Progenitor cell of endocrine pancreas (in vitro differentiated cells): ENCODE measurements around the gene LDLRAD4. TPM values are rescaled to one million over a fixed set of nuclear protein-coding genes. Genes with fewer than 3 reads are reported as not detected.

Source experiments
- DNase-seq: peaks from one replicate; pipeline ENCODE4 v3.0.0; 2021; ENCODE audit warnings: low spot score; ENCODE audit not compliant: unreplicated experiment
- H3K27ac Mint-ChIP-seq: 2 replicates; pipeline ENCODE4 v1.8.0; 2021; ENCODE audit warnings: mild to moderate bottlenecking, moderate library complexity, mixed read lengths
- H3K27me3 Mint-ChIP-seq: 2 replicates; pipeline ENCODE4 v1.8.0; 2021; ENCODE audit warnings: mixed read lengths
- H3K36me3 Mint-ChIP-seq: 2 replicates; pipeline ENCODE4 v1.8.0; 2022; ENCODE audit warnings: mixed read lengths; ENCODE audit not compliant: insufficient read depth
- H3K4me1 Mint-ChIP-seq: 2 replicates; pipeline ENCODE4 v1.8.0; 2021; ENCODE audit warnings: low read depth, mixed read lengths
- H3K4me3 Mint-ChIP-seq: 2 replicates; pipeline ENCODE4 v1.8.0; 2021; ENCODE audit warnings: low read depth, mild to moderate bottlenecking, moderate library complexity, mixed read lengths
- H3K9me3 Mint-ChIP-seq: 2 replicates; pipeline ENCODE4 v1.8.0; 2021; ENCODE audit warnings: low read depth, mixed read lengths
- total RNA-seq: library from RNA; stranded (reverse); gene quantifications from 2 replicates; pipeline ENCODE4 v1.2.1, GENCODE V29; 2021
- TF ChIP-seq, protein P1 (sequence below): fragments of 200-600 bp; sonication (generic); IDR thresholded peaks from one replicate; pipeline ENCODE4 v1.5.0; 2021; ENCODE audit warnings: antibody characterized with exemption, mild to moderate bottlenecking; ENCODE audit not compliant: unreplicated experiment

LDLRAD4 gene
- total RNA-seq, 1 donor from 2014 or later: 3.8 TPM

DNA sequence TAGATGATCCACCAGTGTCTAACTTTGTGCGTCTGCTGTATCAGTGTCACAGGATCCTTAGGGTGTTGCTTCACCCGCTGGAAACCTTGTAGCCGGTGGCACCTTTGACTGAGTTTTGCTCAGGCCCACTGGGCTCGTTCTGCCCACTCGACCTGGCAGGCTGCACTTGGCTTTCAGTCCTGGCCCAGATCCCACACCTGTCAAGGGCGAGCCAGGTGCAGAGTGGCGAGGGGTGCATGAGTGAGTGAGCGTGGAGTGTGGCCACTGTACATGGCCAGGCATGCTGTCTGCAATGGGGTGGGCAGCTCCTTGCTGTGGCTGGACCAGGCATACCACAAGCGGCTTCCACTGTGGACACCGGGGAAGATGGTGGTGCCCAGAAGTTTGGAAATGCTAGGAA, 328.8 kb downstream of the LDLRAD4 start:
- H3K4me1 Mint-ChIP-seq: peaks cover 2% of the 10 kb centered on the region
- TF ChIP-seq, protein P1, sequence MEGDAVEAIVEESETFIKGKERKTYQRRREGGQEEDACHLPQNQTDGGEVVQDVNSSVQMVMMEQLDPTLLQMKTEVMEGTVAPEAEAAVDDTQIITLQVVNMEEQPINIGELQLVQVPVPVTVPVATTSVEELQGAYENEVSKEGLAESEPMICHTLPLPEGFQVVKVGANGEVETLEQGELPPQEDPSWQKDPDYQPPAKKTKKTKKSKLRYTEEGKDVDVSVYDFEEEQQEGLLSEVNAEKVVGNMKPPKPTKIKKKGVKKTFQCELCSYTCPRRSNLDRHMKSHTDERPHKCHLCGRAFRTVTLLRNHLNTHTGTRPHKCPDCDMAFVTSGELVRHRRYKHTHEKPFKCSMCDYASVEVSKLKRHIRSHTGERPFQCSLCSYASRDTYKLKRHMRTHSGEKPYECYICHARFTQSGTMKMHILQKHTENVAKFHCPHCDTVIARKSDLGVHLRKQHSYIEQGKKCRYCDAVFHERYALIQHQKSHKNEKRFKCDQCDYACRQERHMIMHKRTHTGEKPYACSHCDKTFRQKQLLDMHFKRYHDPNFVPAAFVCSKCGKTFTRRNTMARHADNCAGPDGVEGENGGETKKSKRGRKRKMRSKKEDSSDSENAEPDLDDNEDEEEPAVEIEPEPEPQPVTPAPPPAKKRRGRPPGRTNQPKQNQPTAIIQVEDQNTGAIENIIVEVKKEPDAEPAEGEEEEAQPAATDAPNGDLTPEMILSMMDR: no peak
- no peak for DNase-seq
- no peaks in the 10 kb centered on the region for H3K9me3 Mint-ChIP-seq
- peaks cover 7% of the 10 kb centered on the region for H3K27me3 Mint-ChIP-seq
- no peaks in the 10 kb centered on the region for H3K36me3 Mint-ChIP-seq
- no peak overlapping the region for H3K27ac Mint-ChIP-seq
- no peak overlapping the region for H3K4me3 Mint-ChIP-seq

- Mint-ChIP-seq H3K27me3 (peaks cover 7% of the 10 kb centered on the region), H3K9me3 (no peaks in the 10 kb centered on the region), H3K4me3 (no peak overlapping the region), H3K27ac (no peak overlapping the region), H3K4me1 (no peaks in the 10 kb centered on the region), H3K36me3 (no peaks in the 10 kb centered on the region)
- TF ChIP-seq, protein P1: no peak
- no peak for DNase-seq
These were observed 329.7 kb downstream of the LDLRAD4 start for GRCh38 chr18:13548106-13548819.

DNA sequence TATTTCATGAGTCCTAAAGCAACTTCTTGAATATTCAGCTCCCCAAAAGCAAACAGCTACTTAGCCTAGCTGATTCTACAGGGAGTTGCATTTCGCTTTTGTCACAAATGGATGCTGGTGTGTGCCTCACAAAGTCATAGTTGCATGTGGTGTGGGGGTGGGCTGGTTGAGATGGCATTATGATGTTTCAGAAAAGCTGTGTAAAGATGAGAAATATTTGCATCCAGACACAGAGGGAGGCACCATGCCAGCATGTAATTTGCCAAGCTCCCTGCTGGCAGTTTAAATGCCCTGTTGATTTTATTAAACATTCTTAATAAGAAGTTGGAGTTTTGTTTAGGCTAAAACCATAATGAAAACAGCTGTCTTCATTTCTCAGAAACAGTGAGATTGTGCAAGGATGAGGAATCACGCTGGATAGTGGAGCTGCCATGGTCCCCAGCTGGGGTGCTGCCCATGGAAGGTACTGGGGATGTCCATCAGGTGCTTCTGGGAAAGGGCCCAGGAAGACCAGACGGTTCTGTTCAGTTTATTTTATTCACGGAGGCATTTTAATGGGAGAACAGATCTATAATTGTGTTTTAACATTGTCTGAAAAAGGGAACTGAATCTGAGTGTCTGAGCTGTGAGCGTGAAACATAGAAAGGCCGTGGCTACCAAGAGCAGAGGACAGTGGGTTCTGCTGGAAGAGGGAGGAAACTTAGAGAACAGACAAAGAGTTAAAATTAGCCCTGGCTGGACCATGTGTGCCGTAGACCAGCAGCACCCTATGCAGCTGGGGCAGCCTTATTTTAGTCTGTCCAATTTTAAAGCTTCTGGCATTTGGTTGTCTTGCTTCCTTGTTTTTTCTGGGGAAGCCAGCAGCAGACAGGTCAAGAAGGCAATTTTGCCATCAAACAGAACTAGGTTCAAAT, 330.7 kb downstream of the LDLRAD4 start:
- H3K27ac Mint-ChIP-seq: no peak overlapping the region
- H3K27me3 Mint-ChIP-seq: peaks cover 7% of the 10 kb centered on the region
- H3K36me3 Mint-ChIP-seq: no peaks in the 10 kb centered on the region
- DNase-seq: no peak
- H3K4me3 Mint-ChIP-seq: no peak overlapping the region
- no peaks in the 10 kb centered on the region for H3K4me1 Mint-ChIP-seq
- TF ChIP-seq, protein P1: no peak
- no peaks in the 10 kb centered on the region for H3K9me3 Mint-ChIP-seq

DNA sequence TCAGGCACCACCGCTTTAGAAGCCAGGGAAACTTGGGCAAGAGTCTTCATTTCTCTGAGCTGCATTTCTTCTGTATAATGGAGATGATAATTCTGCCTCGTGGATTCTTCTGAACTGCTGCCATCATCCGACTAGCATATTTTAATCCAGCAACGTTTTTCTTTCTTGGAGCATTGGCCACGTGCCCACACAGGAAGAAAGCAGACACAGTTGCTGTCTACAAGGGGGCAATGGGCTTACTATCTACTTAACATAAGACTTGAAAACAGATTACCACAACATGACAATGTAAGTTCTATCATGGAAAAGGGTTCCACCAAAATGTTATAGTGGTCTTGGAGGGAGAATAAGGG, 331.3 kb downstream of the LDLRAD4 start:
- TF ChIP-seq, protein P1: no peak
- H3K27me3 Mint-ChIP-seq: peaks cover 7% of the 10 kb centered on the region
- H3K4me1 Mint-ChIP-seq: no peaks in the 10 kb centered on the region
- DNase-seq: no peak
- no peaks in the 10 kb centered on the region for H3K36me3 Mint-ChIP-seq
- no peak overlapping the region for H3K27ac Mint-ChIP-seq
- no peaks in the 10 kb centered on the region for H3K9me3 Mint-ChIP-seq
- H3K4me3 Mint-ChIP-seq: no peak overlapping the region

GRCh38 chr18:13550418-13551304, 332.1 kb downstream of the LDLRAD4 start:
- no peaks in the 10 kb centered on the region for H3K9me3 Mint-ChIP-seq
- H3K4me1 Mint-ChIP-seq: no peaks in the 10 kb centered on the region
- H3K27me3 Mint-ChIP-seq: peaks cover 7% of the 10 kb centered on the region
- H3K36me3 Mint-ChIP-seq: no peaks in the 10 kb centered on the region
- TF ChIP-seq, protein P1: no peak
- H3K27ac Mint-ChIP-seq: no peak overlapping the region
- no peak overlapping the region for H3K4me3 Mint-ChIP-seq
- DNase-seq: no peak
